HepG2 (cell line): Measurements from ENCODE around the gene DNAL4. TPM values are rescaled to one million over a fixed set of nuclear protein-coding genes. Genes with fewer than 3 reads are reported as not detected.

Experiments used
- CENPBD1 ChIP-seq: sonication (generic); formaldehyde crosslinking; IDR thresholded peaks from 2 replicates; pipeline ENCODE4 v1.8.0; 2022; ENCODE audit warnings: missing genetic modification reagents, low read depth, mild to moderate bottlenecking, borderline replicate concordance
- DDIT3 ChIP-seq: sonication (generic); formaldehyde crosslinking; IDR thresholded peaks from 2 replicates; pipeline ENCODE4 v1.4.0; 2020; ENCODE audit warnings: mild to moderate bottlenecking, missing genetic modification reagents
- FLYWCH1 ChIP-seq: sonication (generic); formaldehyde crosslinking; IDR thresholded peaks from 2 replicates; pipeline ENCODE4 v1.8.1; 2023; ENCODE audit warnings: mild to moderate bottlenecking, missing genetic modification reagents
- FOXO4 ChIP-seq: sonication (generic); formaldehyde crosslinking; conservative IDR thresholded peaks from 2 replicates; pipeline ENCODE4 v1.8.1; 2023; ENCODE audit warnings: missing genetic modification reagents
- GTF2F1 ChIP-seq: fragments of 150-350 bp; IDR thresholded peaks from 2 replicates; pipeline ENCODE4 v1.6.1; 2014; ENCODE audit warnings: low read length
- MIXL1 ChIP-seq: IDR thresholded peaks from 2 replicates; pipeline ENCODE4 v1.6.1; 2016
- NFE2L1 ChIP-seq: sonication (generic); formaldehyde crosslinking; IDR thresholded peaks from 2 replicates; pipeline ENCODE4 v1.4.0; 2020; ENCODE audit warnings: missing genetic modification reagents, mild to moderate bottlenecking, borderline replicate concordance
- PHF8 ChIP-seq: sonication (generic); formaldehyde crosslinking; IDR thresholded peaks from 2 replicates; pipeline ENCODE4 v1.5.0; 2020; ENCODE audit warnings: missing genetic modification reagents
- SP140L ChIP-seq: sonication (generic); formaldehyde crosslinking; IDR thresholded peaks from 2 replicates; pipeline ENCODE4 v1.4.0; 2020; ENCODE audit warnings: missing genetic modification reagents, borderline replicate concordance
- TBX2 ChIP-seq: sonication (generic); formaldehyde crosslinking; IDR thresholded peaks from 2 replicates; pipeline ENCODE4 v1.5.0; 2020; ENCODE audit warnings: missing genetic modification reagents, mild to moderate bottlenecking, borderline replicate concordance
- ZNF296 ChIP-seq: sonication (generic); formaldehyde crosslinking; conservative IDR thresholded peaks from 2 replicates; pipeline ENCODE4 v1.5.0; 2020; ENCODE audit warnings: mild to moderate bottlenecking, missing genetic modification reagents
- ZNF383 ChIP-seq: sonication (generic); formaldehyde crosslinking; IDR thresholded peaks from 2 replicates; pipeline ENCODE4 v1.4.0; 2020; ENCODE audit warnings: missing genetic modification reagents, mild to moderate bottlenecking, borderline replicate concordance
- ZNF563 ChIP-seq: sonication (generic); formaldehyde crosslinking; IDR thresholded peaks from 2 replicates; pipeline ENCODE4 v1.8.0; 2022; ENCODE audit warnings: mild to moderate bottlenecking, moderate library complexity, missing genetic modification reagents
- ZNF713 ChIP-seq: sonication (generic); formaldehyde crosslinking; IDR thresholded peaks from 2 replicates; pipeline ENCODE4 v1.4.0; 2020; ENCODE audit warnings: mild to moderate bottlenecking, missing genetic modification reagents
- ZSCAN12 ChIP-seq: sonication (generic); formaldehyde crosslinking; IDR thresholded peaks from 2 replicates; pipeline ENCODE4 v1.9.0; 2021; ENCODE audit warnings: mild to moderate bottlenecking, missing genetic modification reagents
- polyA plus RNA-seq, 8 experiments: library from polyadenylated mRNA; depleted of rRNA in 3 of 8; stranded (reverse) in 7 of 8; unstranded in 1 of 8; fragments of >200 nt; fragmentation: Illumina TruSeq in 4 of 8; extraction: Trizol in 4 of 8; gene quantifications; 2 replicates each; pipeline versions ENCODE4 v1.2.1 to v1.2.3, GENCODE V29; 2011 to 2016; ENCODE audit warnings: low read depth in 4 of 8, missing spikeins in 1 of 8, mixed read lengths in 1 of 8; ENCODE audit not compliant: insufficient read depth in 1 of 8
- total RNA-seq, 5 experiments: library from RNA; depleted of rRNA; stranded (reverse); fragments of >200 nt; fragmentation: Illumina TruSeq; extraction: Trizol; gene quantifications; 2 replicates each; pipeline ENCODE4 v1.2.3, GENCODE V29; 2016; ENCODE audit warnings: low read depth in 1 of 5
- TF ChIP-seq, protein P1 (sequence below): sonication (generic); formaldehyde crosslinking; IDR thresholded peaks from 2 replicates; pipeline ENCODE4 v1.9.0; 2022; ENCODE audit warnings: missing genetic modification reagents, mild to moderate bottlenecking, borderline replicate concordance
- TF ChIP-seq, protein P2 (sequence below): sonication (generic); formaldehyde crosslinking; IDR thresholded peaks from 2 replicates; pipeline ENCODE4 v1.5.0; 2020; ENCODE audit warnings: mild to moderate bottlenecking, missing genetic modification reagents
- TF ChIP-seq, protein P3 (sequence below): sonication (generic); formaldehyde crosslinking; IDR thresholded peaks from 2 replicates; pipeline ENCODE4 v1.5.1; 2020; ENCODE audit warnings: mild to moderate bottlenecking, missing genetic modification reagents
- TF ChIP-seq, protein P4 (sequence below): sonication (generic); formaldehyde crosslinking; IDR thresholded peaks from 2 replicates; pipeline ENCODE4 v1.9.0; 2022; ENCODE audit warnings: low read depth, missing genetic modification reagents

The DNAL4 gene
- total and polyA plus RNA-seq, 2 of the 13 experiments (the other 11 are each of a cell fraction or from before 2014, with no cell fraction given) = 8.0 to 10.7 TPM

DNA sequence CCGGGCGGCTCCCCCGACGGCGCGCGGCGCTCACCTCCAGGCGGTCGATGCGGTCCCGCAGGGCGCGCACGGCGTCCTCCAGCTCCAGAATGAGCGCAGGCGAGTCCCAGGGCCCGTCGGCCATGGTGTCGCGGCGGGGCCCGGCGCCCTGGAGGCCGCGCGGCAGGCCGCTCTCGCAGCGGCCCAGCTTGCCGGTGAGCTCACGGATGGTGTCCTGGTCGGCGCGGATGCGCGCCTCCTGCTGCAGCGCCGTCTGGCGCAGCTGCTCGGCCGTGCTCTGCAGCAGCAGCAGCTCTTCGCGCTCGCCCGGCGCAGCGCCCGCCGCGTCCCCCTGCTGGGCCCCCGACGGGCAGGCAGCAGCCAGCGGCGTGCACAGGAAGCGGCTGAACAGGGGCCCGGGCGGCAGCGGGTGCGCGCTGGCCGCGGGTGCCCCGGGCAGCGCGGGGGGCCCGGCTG is 49.3 kb upstream of the DNAL4 start (continued):
- TF ChIP-seq DDIT3 = no peak
- TF ChIP-seq FOXO4 (CRISPR knock-in tag) = no peak
- no peak for TF ChIP-seq ZNF383
- no peak for TF ChIP-seq CENPBD1 (CRISPR knock-in tag)
- no peak; the same call in 1 of the 2 replicates for TF ChIP-seq PHF8 (CRISPR knock-in tag)
- no peak for TF ChIP-seq ZNF296 (CRISPR knock-in tag)
- no peak for TF ChIP-seq FLYWCH1 (CRISPR knock-in tag)
- TF ChIP-seq TBX2 (CRISPR knock-in tag) = no peak
- TF ChIP-seq, protein P1, sequence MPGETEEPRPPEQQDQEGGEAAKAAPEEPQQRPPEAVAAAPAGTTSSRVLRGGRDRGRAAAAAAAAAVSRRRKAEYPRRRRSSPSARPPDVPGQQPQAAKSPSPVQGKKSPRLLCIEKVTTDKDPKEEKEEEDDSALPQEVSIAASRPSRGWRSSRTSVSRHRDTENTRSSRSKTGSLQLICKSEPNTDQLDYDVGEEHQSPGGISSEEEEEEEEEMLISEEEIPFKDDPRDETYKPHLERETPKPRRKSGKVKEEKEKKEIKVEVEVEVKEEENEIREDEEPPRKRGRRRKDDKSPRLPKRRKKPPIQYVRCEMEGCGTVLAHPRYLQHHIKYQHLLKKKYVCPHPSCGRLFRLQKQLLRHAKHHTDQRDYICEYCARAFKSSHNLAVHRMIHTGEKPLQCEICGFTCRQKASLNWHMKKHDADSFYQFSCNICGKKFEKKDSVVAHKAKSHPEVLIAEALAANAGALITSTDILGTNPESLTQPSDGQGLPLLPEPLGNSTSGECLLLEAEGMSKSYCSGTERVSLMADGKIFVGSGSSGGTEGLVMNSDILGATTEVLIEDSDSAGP (CRISPR knock-in tag) = no peak
- TF ChIP-seq ZSCAN12 (CRISPR knock-in tag) = no peak
- TF ChIP-seq, protein P2, sequence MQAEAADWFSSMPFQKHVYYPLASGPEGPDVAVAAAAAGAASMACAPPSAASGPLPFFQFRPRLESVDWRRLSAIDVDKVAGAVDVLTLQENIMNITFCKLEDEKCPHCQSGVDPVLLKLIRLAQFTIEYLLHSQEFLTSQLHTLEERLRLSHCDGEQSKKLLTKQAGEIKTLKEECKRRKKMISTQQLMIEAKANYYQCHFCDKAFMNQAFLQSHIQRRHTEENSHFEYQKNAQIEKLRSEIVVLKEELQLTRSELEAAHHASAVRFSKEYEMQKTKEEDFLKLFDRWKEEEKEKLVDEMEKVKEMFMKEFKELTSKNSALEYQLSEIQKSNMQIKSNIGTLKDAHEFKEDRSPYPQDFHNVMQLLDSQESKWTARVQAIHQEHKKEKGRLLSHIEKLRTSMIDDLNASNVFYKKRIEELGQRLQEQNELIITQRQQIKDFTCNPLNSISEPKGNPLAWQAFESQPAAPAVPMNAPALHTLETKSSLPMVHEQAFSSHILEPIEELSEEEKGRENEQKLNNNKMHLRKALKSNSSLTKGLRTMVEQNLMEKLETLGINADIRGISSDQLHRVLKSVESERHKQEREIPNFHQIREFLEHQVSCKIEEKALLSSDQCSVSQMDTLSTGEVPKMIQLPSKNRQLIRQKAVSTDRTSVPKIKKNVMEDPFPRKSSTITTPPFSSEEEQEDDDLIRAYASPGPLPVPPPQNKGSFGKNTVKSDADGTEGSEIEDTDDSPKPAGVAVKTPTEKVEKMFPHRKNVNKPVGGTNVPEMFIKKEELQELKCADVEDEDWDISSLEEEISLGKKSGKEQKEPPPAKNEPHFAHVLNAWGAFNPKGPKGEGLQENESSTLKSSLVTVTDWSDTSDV = no peak
- TF ChIP-seq, protein P3, sequence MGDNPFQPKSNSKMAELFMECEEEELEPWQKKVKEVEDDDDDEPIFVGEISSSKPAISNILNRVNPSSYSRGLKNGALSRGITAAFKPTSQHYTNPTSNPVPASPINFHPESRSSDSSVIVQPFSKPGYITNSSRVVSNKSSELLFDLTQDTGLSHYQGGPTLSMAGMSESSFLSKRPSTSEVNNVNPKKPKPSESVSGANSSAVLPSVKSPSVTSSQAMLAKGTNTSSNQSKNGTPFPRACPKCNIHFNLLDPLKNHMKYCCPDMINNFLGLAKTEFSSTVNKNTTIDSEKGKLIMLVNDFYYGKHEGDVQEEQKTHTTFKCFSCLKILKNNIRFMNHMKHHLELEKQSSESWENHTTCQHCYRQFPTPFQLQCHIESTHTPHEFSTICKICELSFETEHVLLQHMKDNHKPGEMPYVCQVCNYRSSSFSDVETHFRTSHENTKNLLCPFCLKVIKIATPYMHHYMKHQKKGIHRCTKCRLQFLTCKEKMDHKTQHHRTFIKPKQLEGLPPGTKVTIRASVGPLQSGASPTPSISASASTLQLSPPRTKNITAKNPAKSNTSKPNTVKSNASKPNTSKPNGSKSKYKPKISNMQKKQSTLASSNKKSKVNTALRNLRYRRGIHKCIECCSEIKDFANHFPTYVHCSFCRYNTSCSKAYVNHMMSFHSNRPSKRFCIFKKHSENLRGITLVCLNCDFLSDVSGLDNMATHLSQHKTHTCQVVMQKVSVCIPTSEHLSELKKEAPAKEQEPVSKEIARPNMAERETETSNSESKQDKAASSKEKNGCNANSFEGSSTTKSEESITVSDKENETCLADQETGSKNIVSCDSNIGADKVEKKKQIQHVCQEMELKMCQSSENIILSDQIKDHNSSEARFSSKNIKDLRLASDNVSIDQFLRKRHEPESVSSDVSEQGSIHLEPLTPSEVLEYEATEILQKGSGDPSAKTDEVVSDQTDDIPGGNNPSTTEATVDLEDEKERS (CRISPR knock-in tag) = no peak
- no peak for TF ChIP-seq SP140L (CRISPR knock-in tag)
- TF ChIP-seq, protein P4, sequence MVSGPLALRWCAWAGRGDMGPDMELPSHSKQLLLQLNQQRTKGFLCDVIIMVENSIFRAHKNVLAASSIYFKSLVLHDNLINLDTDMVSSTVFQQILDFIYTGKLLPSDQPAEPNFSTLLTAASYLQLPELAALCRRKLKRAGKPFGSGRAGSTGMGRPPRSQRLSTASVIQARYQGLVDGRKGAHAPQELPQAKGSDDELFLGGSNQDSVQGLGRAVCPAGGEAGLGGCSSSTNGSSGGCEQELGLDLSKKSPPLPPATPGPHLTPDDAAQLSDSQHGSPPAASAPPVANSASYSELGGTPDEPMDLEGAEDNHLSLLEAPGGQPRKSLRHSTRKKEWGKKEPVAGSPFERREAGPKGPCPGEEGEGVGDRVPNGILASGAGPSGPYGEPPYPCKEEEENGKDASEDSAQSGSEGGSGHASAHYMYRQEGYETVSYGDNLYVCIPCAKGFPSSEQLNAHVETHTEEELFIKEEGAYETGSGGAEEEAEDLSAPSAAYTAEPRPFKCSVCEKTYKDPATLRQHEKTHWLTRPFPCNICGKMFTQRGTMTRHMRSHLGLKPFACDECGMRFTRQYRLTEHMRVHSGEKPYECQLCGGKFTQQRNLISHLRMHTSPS (CRISPR knock-in tag) = no peak
- no peak for TF ChIP-seq MIXL1 (CRISPR knock-in tag)
- no peak for TF ChIP-seq GTF2F1
- no peak for TF ChIP-seq ZNF713 (CRISPR knock-in tag)
- peak; percentile 63 for TF ChIP-seq ZNF563
- no peak for TF ChIP-seq NFE2L1 (CRISPR knock-in tag)
